Neural cell (in vitro differentiated cells): ENCODE results near the gene NRL. TPM values are rescaled to one million over a fixed set of nuclear protein-coding genes. Genes with fewer than 3 reads are reported as not detected.

Experiments used
- H2AFZ ChIP-seq: fragments of 200-600, 300-800 bp; sonication (generic), shearing (Covaris generic); 2 replicates; pipeline ENCODE4 v1.6.0; 2014; ENCODE audit warnings: low read depth, mild to moderate bottlenecking, antibody characterized with exemption, low read length, moderate library complexity
- H3F3A ChIP-seq: fragments of 200-600 bp; shearing (Covaris generic); 2 replicates; pipeline ENCODE4 v1.6.1; 2016; ENCODE audit warnings: mild to moderate bottlenecking, moderate library complexity, mixed read lengths, antibody characterized with exemption, low read length; ENCODE audit not compliant: insufficient read depth, poor library complexity, severe bottlenecking
- H3K27ac ChIP-seq: fragments of 200-600, 300-800 bp; sonication (generic), shearing (Covaris generic); 2 replicates; pipeline ENCODE4 v1.5.1; 2014; ENCODE audit warnings: mild to moderate bottlenecking, low read length, moderate library complexity
- H3K27me3 ChIP-seq: fragments of 300-800, 200-600 bp; sonication (generic), shearing (Covaris generic); 2 replicates; pipeline ENCODE4 v1.6.0; 2014; ENCODE audit warnings: mild to moderate bottlenecking, low read depth, low read length, moderate library complexity; ENCODE audit not compliant: insufficient read depth
- H3K36me3 ChIP-seq: fragments of 300-800, 200-600 bp; sonication (generic), shearing (Covaris generic); 2 replicates; pipeline ENCODE4 v1.5.1; 2014; ENCODE audit warnings: mild to moderate bottlenecking, antibody characterized with exemption, low read length, moderate library complexity; ENCODE audit not compliant: insufficient read depth
- H3K4me2 ChIP-seq: fragments of 300-800, 200-600 bp; sonication (generic), shearing (Covaris generic); 2 replicates; pipeline ENCODE4 v1.6.0; 2014; ENCODE audit warnings: mild to moderate bottlenecking, low read length
- H3K4me3 ChIP-seq: fragments of 300-800, 200-600 bp; sonication (generic), shearing (Covaris generic); 2 replicates; pipeline ENCODE4 v1.5.1; 2014; ENCODE audit warnings: mild to moderate bottlenecking, low read length, moderate library complexity
- H3K79me2 ChIP-seq: fragments of 200-600 bp; shearing (Covaris generic); replicated peaks from 2 replicates; pipeline ENCODE4 v1.6.0; 2014; ENCODE audit warnings: mild to moderate bottlenecking, low read length, moderate library complexity; ENCODE audit not compliant: insufficient read depth
- H3K9ac ChIP-seq: fragments of 300-800, 200-600 bp; sonication (generic), shearing (Covaris generic); 2 replicates; pipeline ENCODE4 v1.6.1; 2016; ENCODE audit warnings: mild to moderate bottlenecking, low read length, mixed read lengths
- H3K9me2 ChIP-seq: fragments of 200-600 bp; shearing (Covaris generic); 2 replicates; pipeline ENCODE4 v1.6.1; 2016; ENCODE audit warnings: mild to moderate bottlenecking, low read length, mixed read lengths; ENCODE audit not compliant: insufficient read depth
- H3K9me3 ChIP-seq: fragments of 200-600, 300-800 bp; sonication (generic), shearing (Covaris generic); 2 replicates; pipeline ENCODE4 v1.6.1; 2016; ENCODE audit warnings: mild to moderate bottlenecking, mixed run types, low read length, moderate library complexity, mixed read lengths
- H4K20me1 ChIP-seq: fragments of 200-600 bp; shearing (Covaris generic); 2 replicates; pipeline ENCODE4 v1.6.1; 2016; ENCODE audit warnings: mild to moderate bottlenecking, mixed run types; ENCODE audit not compliant: insufficient read depth
- EP300 ChIP-seq: fragments of 450-650 bp; conservative IDR thresholded peaks from 2 replicates; pipeline ENCODE4 v1.6.1; 2014; ENCODE audit warnings: antibody characterized with exemption, mild to moderate bottlenecking, moderate library complexity; ENCODE audit not compliant: poor library complexity, severe bottlenecking
- EZH2 ChIP-seq: fragments of 200-600, 300-800 bp; shearing (Covaris generic), sonication (generic); IDR thresholded peaks from 2 replicates; pipeline ENCODE4 v1.6.1; 2014; ENCODE audit warnings: antibody characterized with exemption, low read length, borderline replicate concordance, mild to moderate bottlenecking; ENCODE audit not compliant: insufficient read depth, poor library complexity, severe bottlenecking
- MXI1 ChIP-seq: fragments of 450-650 bp; conservative IDR thresholded peaks from 2 replicates; pipeline ENCODE4 v1.6.1; 2014; ENCODE audit warnings: antibody characterized with exemption, mild to moderate bottlenecking; ENCODE audit not compliant: poor library complexity, severe bottlenecking
- POLR2AphosphoS5 ChIP-seq: IDR thresholded peaks from 2 replicates; pipeline ENCODE4 v1.6.1; 2012
- RAD21 ChIP-seq: fragments of 450-650 bp; conservative IDR thresholded peaks from 2 replicates; pipeline ENCODE4 v1.6.1; 2014; ENCODE audit warnings: antibody characterized with exemption, mild to moderate bottlenecking, moderate library complexity
- SMC3 ChIP-seq: fragments of 450-650 bp; conservative IDR thresholded peaks from 2 replicates; pipeline ENCODE4 v1.6.1; 2014; ENCODE audit warnings: antibody characterized with exemption, mild to moderate bottlenecking, moderate library complexity; ENCODE audit not compliant: poor library complexity
- TAF1 ChIP-seq: IDR thresholded peaks from 2 replicates; pipeline ENCODE4 v1.6.1; 2012; ENCODE audit warnings: low read depth
- polyA plus RNA-seq: library from polyadenylated mRNA; depleted of rRNA; stranded (reverse); fragments of >200 nt; gene quantifications from 2 replicates; pipeline ENCODE4 v1.2.3, GENCODE V29; 2014
- TF ChIP-seq, protein P1 (sequence below): fragments of 450-650 bp; IDR thresholded peaks from 2 replicates; pipeline ENCODE4 v1.5.1; 2014; ENCODE audit warnings: antibody characterized with exemption, mild to moderate bottlenecking, moderate library complexity; ENCODE audit not compliant: poor library complexity, severe bottlenecking
- TF ChIP-seq, protein P2 (sequence below): IDR thresholded peaks from 2 replicates; pipeline ENCODE4 v1.6.1; 2012; ENCODE audit warnings: borderline replicate concordance

NRL gene
- polyA plus RNA-seq, 1 donor from 2014 or later, result 9.5 TPM

DNA sequence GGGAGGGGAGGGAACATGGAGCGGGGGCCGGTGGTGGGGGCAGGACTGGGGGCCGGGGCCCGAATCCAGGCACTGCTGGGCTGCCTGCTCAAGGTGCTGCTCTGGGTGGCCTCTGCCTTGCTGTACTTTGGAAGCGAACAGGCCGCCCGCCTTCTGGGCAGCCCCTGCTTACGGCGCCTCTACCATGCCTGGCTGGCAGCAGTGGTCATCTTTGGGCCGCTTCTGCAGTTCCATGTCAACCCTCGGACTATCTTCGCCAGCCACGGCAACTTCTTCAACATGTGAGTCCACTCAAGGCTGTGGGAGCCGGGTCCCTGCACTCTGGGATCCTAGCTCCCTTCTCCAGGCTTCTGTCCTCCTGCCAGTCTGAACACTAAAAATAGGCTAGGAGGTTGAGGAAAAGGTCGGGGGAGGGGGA, 16.8 kb upstream of the NRL start:
- H3K9me3 ChIP-seq, result no peaks in the 10 kb centered on the region
- no peak overlapping the region for H3K4me3 ChIP-seq
- H3K27ac ChIP-seq, result no peak overlapping the region
- no peak overlapping the region for H3K4me2 ChIP-seq
- H3F3A ChIP-seq, result no peaks in the 10 kb centered on the region
- no peaks in the 10 kb centered on the region for H3K9me2 ChIP-seq
- H3K9ac ChIP-seq, result no peak overlapping the region
- no peak overlapping the region for H2AFZ ChIP-seq
- no peaks in the 10 kb centered on the region for H3K36me3 ChIP-seq
- H4K20me1 ChIP-seq, result no peaks in the 10 kb centered on the region
- TF ChIP-seq MXI1 (no peak), EP300 (no peak), SMC3 (no peak), POLR2AphosphoS5 (no peak)
- H3K27me3 ChIP-seq, result no peaks in the 10 kb centered on the region
- H3K79me2 ChIP-seq, result no peaks in the 10 kb centered on the region

DNA sequence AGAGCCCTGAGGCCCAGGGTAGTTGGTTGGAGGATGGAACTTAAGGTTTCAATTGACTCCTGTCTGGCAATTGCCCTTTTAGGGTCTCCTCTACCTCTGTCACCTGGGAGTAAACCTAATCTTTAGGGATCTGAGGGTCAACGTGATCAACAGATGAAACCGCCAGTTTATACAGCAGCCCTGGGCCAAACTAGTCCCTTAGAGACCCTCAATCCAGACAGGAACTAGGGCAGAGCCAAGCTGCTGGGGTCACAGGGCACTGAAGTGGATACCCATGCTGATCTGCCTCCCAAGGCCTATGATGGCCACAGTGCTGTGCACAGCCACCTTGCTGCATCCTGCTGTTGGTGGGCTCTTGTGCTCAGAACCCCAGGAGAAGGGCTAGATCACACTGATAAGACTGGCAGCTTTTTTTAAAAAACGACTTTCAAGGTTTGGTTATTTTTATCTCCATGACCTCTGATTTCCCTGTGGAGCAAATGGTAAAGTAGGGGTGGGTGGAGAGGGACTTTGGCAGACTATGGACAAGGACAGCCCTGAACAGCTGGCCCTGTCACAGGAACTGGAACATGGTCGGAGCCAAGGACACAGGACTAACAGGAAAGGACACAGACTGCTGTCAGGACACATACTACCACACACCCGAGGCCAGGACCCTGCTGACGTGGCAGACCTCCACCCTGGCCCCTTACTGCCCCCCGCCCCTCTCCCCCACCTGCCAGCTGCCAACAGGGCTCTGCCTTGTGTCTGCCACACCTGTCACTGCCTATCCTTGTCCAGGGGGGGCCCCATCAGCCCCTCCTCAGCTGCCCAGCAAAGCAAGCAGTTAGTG, 16.2 kb upstream of the NRL start:
- Histone ChIP-seq H3F3A (no peaks in the 10 kb centered on the region), H2AFZ (no peak overlapping the region), H3K27ac (no peak overlapping the region), H3K79me2 (no peaks in the 10 kb centered on the region), H3K9me2 (no peaks in the 10 kb centered on the region), H3K9me3 (no peaks in the 10 kb centered on the region), H3K4me3 (no peak overlapping the region), H3K36me3 (no peaks in the 10 kb centered on the region), H4K20me1 (no peaks in the 10 kb centered on the region), H3K4me2 (no peak overlapping the region), H3K27me3 (no peaks in the 10 kb centered on the region), H3K9ac (no peak overlapping the region)
- TF ChIP-seq SMC3, result no peak
- TF ChIP-seq TAF1, result no peak
- no peak for TF ChIP-seq EZH2
- TF ChIP-seq EP300, result no peak
- TF ChIP-seq, protein P1, sequence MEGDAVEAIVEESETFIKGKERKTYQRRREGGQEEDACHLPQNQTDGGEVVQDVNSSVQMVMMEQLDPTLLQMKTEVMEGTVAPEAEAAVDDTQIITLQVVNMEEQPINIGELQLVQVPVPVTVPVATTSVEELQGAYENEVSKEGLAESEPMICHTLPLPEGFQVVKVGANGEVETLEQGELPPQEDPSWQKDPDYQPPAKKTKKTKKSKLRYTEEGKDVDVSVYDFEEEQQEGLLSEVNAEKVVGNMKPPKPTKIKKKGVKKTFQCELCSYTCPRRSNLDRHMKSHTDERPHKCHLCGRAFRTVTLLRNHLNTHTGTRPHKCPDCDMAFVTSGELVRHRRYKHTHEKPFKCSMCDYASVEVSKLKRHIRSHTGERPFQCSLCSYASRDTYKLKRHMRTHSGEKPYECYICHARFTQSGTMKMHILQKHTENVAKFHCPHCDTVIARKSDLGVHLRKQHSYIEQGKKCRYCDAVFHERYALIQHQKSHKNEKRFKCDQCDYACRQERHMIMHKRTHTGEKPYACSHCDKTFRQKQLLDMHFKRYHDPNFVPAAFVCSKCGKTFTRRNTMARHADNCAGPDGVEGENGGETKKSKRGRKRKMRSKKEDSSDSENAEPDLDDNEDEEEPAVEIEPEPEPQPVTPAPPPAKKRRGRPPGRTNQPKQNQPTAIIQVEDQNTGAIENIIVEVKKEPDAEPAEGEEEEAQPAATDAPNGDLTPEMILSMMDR, result no peak
- no peak for TF ChIP-seq POLR2AphosphoS5
- no peak for TF ChIP-seq MXI1
- TF ChIP-seq, protein P2, sequence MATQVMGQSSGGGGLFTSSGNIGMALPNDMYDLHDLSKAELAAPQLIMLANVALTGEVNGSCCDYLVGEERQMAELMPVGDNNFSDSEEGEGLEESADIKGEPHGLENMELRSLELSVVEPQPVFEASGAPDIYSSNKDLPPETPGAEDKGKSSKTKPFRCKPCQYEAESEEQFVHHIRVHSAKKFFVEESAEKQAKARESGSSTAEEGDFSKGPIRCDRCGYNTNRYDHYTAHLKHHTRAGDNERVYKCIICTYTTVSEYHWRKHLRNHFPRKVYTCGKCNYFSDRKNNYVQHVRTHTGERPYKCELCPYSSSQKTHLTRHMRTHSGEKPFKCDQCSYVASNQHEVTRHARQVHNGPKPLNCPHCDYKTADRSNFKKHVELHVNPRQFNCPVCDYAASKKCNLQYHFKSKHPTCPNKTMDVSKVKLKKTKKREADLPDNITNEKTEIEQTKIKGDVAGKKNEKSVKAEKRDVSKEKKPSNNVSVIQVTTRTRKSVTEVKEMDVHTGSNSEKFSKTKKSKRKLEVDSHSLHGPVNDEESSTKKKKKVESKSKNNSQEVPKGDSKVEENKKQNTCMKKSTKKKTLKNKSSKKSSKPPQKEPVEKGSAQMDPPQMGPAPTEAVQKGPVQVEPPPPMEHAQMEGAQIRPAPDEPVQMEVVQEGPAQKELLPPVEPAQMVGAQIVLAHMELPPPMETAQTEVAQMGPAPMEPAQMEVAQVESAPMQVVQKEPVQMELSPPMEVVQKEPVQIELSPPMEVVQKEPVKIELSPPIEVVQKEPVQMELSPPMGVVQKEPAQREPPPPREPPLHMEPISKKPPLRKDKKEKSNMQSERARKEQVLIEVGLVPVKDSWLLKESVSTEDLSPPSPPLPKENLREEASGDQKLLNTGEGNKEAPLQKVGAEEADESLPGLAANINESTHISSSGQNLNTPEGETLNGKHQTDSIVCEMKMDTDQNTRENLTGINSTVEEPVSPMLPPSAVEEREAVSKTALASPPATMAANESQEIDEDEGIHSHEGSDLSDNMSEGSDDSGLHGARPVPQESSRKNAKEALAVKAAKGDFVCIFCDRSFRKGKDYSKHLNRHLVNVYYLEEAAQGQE, result no peak
- TF ChIP-seq RAD21, result no peak
